Measurements from ENCODE around the gene USP6. TPM values are rescaled to one million over a fixed set of nuclear protein-coding genes. Genes with fewer than 3 reads are reported as not detected.

USP6 gene
- total RNA-seq, 2 experiments from 2014 or later: 0.08 to 0.10 TPM

Other genes with a start within 250 kb of the USP6 start
- under 1 TPM; 0.58 to 0.98 TPM for gene C17orf107, start 216.5 kb upstream of the USP6 start, total RNA-seq
- gene CHRNE, start 212.9 kb upstream of the USP6 start, total RNA-seq: under 1 TPM; 0.33 to 0.43 TPM
- gene GP1BA, start 183.8 kb upstream of the USP6 start, total RNA-seq: not detected
- 10 to 100 TPM; 62.8 to 71.0 TPM for gene SLC25A11, start 176.0 kb upstream of the USP6 start, total RNA-seq
- 100 to 1,000 TPM; 249 to 261 TPM for gene RNF167, start 175.8 kb upstream of the USP6 start, total RNA-seq
- 1,000 to 10,000 TPM; 2,149 to 2,220 TPM for gene PFN1, start 167.5 kb upstream of the USP6 start, total RNA-seq
- gene ENO3, start 164.9 kb upstream of the USP6 start, total RNA-seq: 10 to 100 TPM; 26.8 to 33.0 TPM
- gene SPAG7, start 148.2 kb upstream of the USP6 start, total RNA-seq: 10 to 100 TPM; 53.0 to 58.2 TPM
- 10 to 100 TPM; 73.2 to 80.1 TPM for gene CAMTA2, start 128.4 kb upstream of the USP6 start, total RNA-seq
- under 1 TPM in 1 of 2 experiments, not detected in 1; 0.25 TPM for gene INCA1, start 118.5 kb upstream of the USP6 start, total RNA-seq
- gene KIF1C, start 118.1 kb upstream of the USP6 start, total RNA-seq: 10 to 100 TPM; 37.4 to 38.5 TPM
- gene SLC52A1, start 80.6 kb upstream of the USP6 start, total RNA-seq: under 1 TPM; 0.65 to 0.68 TPM
- 1 to 10 TPM; 2.9 to 3.4 TPM for gene ZFP3, start 37.6 kb upstream of the USP6 start, total RNA-seq
- 1 to 10 TPM; 6.4 to 6.7 TPM for gene ZNF232, start 4.2 kb upstream of the USP6 start, total RNA-seq
- 1 to 10 TPM; 7.0 to 8.6 TPM for gene ZNF594, start 75.8 kb downstream of the USP6 start, total RNA-seq
- not detected for gene SCIMP, start 118.8 kb downstream of the USP6 start, total RNA-seq
- 10 to 100 TPM; 37.3 to 37.8 TPM for gene RABEP1, start 166.3 kb downstream of the USP6 start, total RNA-seq

All from activated CD4-positive, alpha-beta memory T cell treated with anti-CD3 and anti-CD28 coated beads, Interleukin-2, amount 10 ng/mL, durations not matched to agents 7 days and 5 days (primary cell).